Ishikawa (cell line): Measurements from ENCODE around the gene CCDC183.

Experiments
- CEBPB ChIP-seq: IDR thresholded peaks from 2 replicates; pipeline ENCODE4 v1.6.1; 2012
- CREB1 ChIP-seq: IDR thresholded peaks from 2 replicates; pipeline ENCODE4 v1.6.1; 2012; ENCODE audit warnings: low read depth
- EGR1 ChIP-seq: IDR thresholded peaks from 2 replicates; pipeline ENCODE4 v1.6.1; 2012
- EP300 ChIP-seq: IDR thresholded peaks from 2 replicates; pipeline ENCODE4 v1.6.1; 2012; ENCODE audit warnings: borderline replicate concordance
- FOXM1 ChIP-seq: IDR thresholded peaks from 2 replicates; pipeline ENCODE4 v1.6.1; 2012; ENCODE audit warnings: low read depth, borderline replicate concordance
- NFIC ChIP-seq: IDR thresholded peaks from 2 replicates; pipeline ENCODE4 v1.6.1; 2012
- RAD21 ChIP-seq: IDR thresholded peaks from 2 replicates; pipeline ENCODE4 v1.6.1; 2012; ENCODE audit warnings: low read depth
- TAF1 ChIP-seq: IDR thresholded peaks from 2 replicates; pipeline ENCODE4 v1.6.1; 2012; ENCODE audit warnings: low read depth, mild to moderate bottlenecking
- TCF12 ChIP-seq: IDR thresholded peaks from 2 replicates; pipeline ENCODE4 v1.6.1; 2012; ENCODE audit warnings: low read depth
- TEAD4 ChIP-seq: IDR thresholded peaks from 2 replicates; pipeline ENCODE4 v1.6.1; 2012
- YY1 ChIP-seq: IDR thresholded peaks from 2 replicates; pipeline ENCODE4 v1.6.1; 2012; ENCODE audit warnings: low read depth
- ZBTB7A ChIP-seq: IDR thresholded peaks from 2 replicates; pipeline ENCODE4 v1.6.1; 2012; ENCODE audit warnings: low read depth
- TF ChIP-seq, protein P1 (sequence below): IDR thresholded peaks from 2 replicates; pipeline ENCODE4 v1.6.1; 2012; ENCODE audit warnings: low read depth, mild to moderate bottlenecking
- TF ChIP-seq, protein P2 (sequence below): IDR thresholded peaks from 2 replicates; pipeline ENCODE4 v1.6.1; 2012
- TF ChIP-seq, protein P3 (sequence below): IDR thresholded peaks from 2 replicates; pipeline ENCODE4 v1.6.1; 2012

The CCDC183 gene

DNA sequence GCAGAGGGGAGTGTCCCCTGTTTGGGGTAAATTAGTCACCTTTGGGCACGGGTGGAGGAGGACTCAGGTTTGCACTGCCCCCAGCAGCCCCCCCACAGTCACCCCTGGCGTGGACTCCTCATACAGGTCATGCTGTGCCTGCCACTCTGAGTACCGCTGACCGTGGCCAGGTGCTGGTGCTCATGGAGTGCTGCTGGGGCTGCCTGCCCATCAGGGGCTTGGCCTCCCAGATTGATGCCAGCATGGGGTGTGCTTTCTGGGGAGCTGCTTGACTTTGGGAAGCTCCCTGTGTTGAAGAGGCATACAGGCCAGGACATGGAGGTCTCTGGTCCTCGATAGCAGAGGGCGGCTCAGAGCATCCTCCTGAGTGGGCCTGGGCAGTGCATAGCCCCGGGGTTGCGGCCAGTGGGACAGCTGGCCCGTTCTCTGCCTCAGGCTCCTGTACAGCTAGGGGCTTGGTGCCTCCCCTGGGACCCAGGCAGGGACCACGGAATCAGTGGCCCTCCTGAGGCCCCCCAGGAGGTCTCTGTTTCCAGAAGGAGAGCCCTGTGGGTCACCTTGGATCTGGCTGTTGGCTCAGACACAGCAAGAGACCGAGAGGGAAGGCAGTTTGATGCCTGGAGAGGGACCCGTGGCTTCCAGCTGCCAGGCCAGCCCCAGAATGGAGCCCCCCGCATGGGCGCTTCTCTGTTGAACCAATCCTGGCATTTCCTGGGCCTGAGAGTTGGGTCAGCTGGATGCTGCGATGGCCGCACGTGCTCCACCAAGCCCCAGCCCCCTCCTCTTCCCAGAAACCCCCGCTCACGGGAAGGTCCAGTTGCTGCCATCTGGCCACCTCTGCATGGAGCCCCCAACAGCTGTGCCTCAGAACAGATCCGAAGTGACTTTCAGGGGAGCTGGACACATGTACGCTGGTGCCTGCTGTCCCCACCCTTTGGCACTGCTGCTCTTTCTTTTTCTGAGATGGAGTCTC is 40.1 kb downstream of the CCDC183 start:
- TF ChIP-seq TCF12 = no peak
- TF ChIP-seq, protein P1, sequence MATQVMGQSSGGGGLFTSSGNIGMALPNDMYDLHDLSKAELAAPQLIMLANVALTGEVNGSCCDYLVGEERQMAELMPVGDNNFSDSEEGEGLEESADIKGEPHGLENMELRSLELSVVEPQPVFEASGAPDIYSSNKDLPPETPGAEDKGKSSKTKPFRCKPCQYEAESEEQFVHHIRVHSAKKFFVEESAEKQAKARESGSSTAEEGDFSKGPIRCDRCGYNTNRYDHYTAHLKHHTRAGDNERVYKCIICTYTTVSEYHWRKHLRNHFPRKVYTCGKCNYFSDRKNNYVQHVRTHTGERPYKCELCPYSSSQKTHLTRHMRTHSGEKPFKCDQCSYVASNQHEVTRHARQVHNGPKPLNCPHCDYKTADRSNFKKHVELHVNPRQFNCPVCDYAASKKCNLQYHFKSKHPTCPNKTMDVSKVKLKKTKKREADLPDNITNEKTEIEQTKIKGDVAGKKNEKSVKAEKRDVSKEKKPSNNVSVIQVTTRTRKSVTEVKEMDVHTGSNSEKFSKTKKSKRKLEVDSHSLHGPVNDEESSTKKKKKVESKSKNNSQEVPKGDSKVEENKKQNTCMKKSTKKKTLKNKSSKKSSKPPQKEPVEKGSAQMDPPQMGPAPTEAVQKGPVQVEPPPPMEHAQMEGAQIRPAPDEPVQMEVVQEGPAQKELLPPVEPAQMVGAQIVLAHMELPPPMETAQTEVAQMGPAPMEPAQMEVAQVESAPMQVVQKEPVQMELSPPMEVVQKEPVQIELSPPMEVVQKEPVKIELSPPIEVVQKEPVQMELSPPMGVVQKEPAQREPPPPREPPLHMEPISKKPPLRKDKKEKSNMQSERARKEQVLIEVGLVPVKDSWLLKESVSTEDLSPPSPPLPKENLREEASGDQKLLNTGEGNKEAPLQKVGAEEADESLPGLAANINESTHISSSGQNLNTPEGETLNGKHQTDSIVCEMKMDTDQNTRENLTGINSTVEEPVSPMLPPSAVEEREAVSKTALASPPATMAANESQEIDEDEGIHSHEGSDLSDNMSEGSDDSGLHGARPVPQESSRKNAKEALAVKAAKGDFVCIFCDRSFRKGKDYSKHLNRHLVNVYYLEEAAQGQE = no peak
- no peak for TF ChIP-seq EP300
- no peak for TF ChIP-seq YY1
- TF ChIP-seq NFIC = no peak
- no peak for TF ChIP-seq EGR1
- TF ChIP-seq, protein P2, sequence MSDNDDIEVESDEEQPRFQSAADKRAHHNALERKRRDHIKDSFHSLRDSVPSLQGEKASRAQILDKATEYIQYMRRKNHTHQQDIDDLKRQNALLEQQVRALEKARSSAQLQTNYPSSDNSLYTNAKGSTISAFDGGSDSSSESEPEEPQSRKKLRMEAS = no peak
- no peak for TF ChIP-seq CEBPB
- no peak for TF ChIP-seq FOXM1
- no peak for TF ChIP-seq TAF1

DNA sequence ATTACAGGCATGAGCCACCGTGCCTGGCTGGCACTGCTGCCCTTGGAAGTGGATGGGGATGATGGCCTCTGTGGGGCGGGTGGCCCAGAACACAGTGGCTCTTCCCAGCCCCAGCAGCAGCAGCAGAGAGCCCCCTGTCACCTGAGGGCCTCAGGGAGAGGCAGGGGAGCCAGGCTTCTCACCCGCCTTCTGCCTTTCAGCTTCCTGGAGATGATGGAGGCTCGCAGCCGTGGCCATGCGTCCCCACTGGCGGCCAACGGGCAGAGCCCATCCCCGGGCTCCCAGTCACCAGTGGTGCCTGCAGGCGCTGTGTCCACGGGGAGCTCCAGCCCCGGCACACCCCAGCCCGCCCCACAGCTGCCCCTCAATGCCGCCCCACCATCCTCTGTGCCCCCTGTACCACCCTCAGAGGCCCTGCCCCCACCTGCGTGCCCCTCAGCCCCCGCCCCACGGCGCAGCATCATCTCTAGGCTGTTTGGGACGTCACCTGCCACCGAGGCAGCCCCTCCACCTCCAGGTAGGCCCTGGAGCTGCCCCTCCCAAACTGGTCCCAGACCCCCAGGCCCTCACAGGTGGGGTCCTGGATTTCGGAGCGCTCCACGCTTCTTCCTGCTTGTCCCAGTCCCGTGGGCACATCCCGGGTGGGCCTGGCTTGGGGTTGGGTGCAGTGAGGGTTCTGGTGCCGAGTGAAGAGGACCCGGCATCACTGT is 41.2 kb downstream of the CCDC183 start:
- no peak for TF ChIP-seq TEAD4
- no peak for TF ChIP-seq TAF1
- TF ChIP-seq FOXM1 = no peak
- TF ChIP-seq, protein P3, sequence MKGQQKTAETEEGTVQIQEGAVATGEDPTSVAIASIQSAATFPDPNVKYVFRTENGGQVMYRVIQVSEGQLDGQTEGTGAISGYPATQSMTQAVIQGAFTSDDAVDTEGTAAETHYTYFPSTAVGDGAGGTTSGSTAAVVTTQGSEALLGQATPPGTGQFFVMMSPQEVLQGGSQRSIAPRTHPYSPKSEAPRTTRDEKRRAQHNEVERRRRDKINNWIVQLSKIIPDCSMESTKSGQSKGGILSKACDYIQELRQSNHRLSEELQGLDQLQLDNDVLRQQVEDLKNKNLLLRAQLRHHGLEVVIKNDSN = no peak
- no peak for TF ChIP-seq CEBPB
- no peak for TF ChIP-seq EP300
- TF ChIP-seq YY1 = no peak
- TF ChIP-seq, protein P2 = no peak
- TF ChIP-seq NFIC = no peak
- no peak for TF ChIP-seq RAD21
- TF ChIP-seq ZBTB7A = no peak
- no peak for TF ChIP-seq TCF12
- no peak for TF ChIP-seq EGR1
- no peak for TF ChIP-seq CREB1
- TF ChIP-seq, protein P1 = no peak

DNA sequence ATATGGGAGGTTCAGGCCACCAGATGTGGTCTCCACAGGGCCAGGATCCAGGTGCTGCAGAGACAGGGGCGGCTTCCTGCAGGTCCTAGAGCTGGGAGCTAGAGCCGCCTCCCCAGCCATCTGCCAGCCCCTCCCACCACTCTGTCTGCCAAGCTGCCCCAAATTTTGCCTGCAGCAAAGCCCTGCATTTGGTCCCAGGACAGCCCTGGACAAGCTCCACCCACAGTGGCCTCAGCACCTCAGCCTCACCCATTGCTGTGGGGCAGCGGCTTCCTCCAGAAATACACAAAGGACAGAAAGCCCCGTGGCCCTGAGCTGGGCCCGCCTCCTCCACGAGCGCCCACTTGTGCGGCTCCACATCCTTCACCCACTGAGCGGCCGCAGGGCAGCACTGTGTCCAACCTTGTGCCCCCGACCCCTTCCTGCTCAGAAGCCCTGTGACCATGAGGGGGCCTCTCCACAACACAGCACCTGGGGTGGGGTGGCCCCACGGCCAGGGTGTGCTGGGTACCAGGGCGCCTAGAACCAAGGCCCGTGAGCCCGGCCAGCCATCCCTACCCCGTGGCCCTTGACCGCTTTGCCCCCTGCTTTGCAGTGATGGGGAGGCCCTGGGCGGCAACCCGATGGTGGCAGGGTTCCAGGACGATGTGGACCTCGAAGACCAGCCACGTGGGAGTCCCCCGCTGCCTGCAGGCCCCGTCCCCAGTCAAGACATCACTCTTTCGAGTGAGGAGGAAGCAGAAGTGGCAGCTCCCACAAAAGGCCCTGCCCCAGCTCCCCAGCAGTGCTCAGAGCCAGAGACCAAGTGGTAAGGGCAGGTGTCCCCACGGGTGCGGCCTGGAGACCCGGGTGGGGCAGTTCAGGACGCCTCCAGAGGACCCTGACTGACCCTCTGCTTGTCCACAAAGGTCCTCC is 42.4 kb downstream of the CCDC183 start:
- TF ChIP-seq, protein P2 = no peak
- TF ChIP-seq EGR1 = no peak
- TF ChIP-seq RAD21 = no peak
- TF ChIP-seq, protein P1 = no peak
- TF ChIP-seq ZBTB7A = no peak
- no peak for TF ChIP-seq CREB1
- TF ChIP-seq EP300 = no peak
- TF ChIP-seq TAF1 = no peak
- TF ChIP-seq, protein P3 = no peak
- no peak for TF ChIP-seq TCF12
- TF ChIP-seq TEAD4 = no peak
- no peak for TF ChIP-seq YY1
- no peak for TF ChIP-seq CEBPB
- no peak for TF ChIP-seq FOXM1
- TF ChIP-seq NFIC = no peak
